ENCODE results near the gene ANKRD53. TPM values are rescaled to one million over a fixed set of nuclear protein-coding genes. Genes with fewer than 3 reads are reported as not detected.
"Not testable (repeated sequence)": the region's sequence is repeated elsewhere in the genome, so short reads cannot be mapped to it uniquely, and the experiment has no call there.

Gene ANKRD53
- total RNA-seq, 1 experiment from 2014 or later = not detected

GRCh38 chr2:71023553-71024243 is 45.3 kb downstream of the ANKRD53 start:
- H4K20me1 ChIP-seq (ENCODE audit: insufficient read depth); DNase-seq (ENCODE audit: low read depth, low spot score); BruUV-seq (replicated peaks); H2AFZ ChIP-seq (ENCODE audit: low read depth, low read length, poor library complexity, severe bottlenecking); H3K36me3 ChIP-seq (ENCODE audit: control insufficient read depth in 1 of 2, insufficient read depth in 2 of 2, low read length in 2 of 2); H3K4me3 ChIP-seq (replicated peaks in 1 of 2; ENCODE audit: low read depth in 1 of 2, low read length in 2 of 2); H3K9me2 ChIP-seq (ENCODE audit: insufficient read depth); H3K79me2 ChIP-seq (ENCODE audit: insufficient read depth, low read length); H3K27me3 ChIP-seq (ENCODE audit: insufficient read depth, low read length); H3K9ac ChIP-seq (ENCODE audit: low read length); intact Hi-C loops (cut with micrococcal nuclease); ATAC-seq; H3K27ac ChIP-seq (ENCODE audit: low read depth, low read length); POLR2A ChIA-PET; H3K9me3 ChIP-seq (ENCODE audit: control insufficient read depth in 1 of 2, insufficient read depth in 1 of 2, low read depth in 1 of 2, low read length in 2 of 2): not testable (repeated sequence)
- H3K4me1 ChIP-seq (ENCODE audit: control insufficient read depth in 1 of 2, insufficient read depth in 2 of 2, low read length in 2 of 2) = peaks cover 0 to 10% of the 10 kb centered on the region in 2 experiments; a peak in 2 of 4 replicates
- ChIA-PET CTCF (interaction anchor here (1.8 kb wide), 1 partner anchor 131 kb away, joined by 5 read pairs; no protein-coding TSS in a partner anchor), RAD21 (ENCODE audit: low non-redundant PET in 1 of 2, low total read pairs in 2 of 2, uncharacterized antibody in 2 of 2, unreplicated experiment in 2 of 2) (interaction anchor here in 1 of 2 experiments (0.6 to 1.2 kb wide), 2 partner anchors 131 to 308 kb away, joined by 5 read pairs; partner anchors contain the start of gene ZNF638)
- H3K4me2 ChIP-seq (ENCODE audit: low read length) = peak overlapping the region; percentile 41
- peak; percentile 66 for TF ChIP-seq RAD21 (IDR thresholded peaks at IDR 0.05; ENCODE audit: low read depth)
- 0 out of 2 replicates have a peak, but pooled peaks have one; percentile 8 for TF ChIP-seq JUND (IDR thresholded peaks at IDR 0.05)
- TF ChIP-seq CTCF (IDR thresholded peaks at IDR 0.05 in 2 of 3, conservative IDR thresholded peaks at IDR 0.05 in 1 of 3; ENCODE audit: borderline replicate concordance in 1 of 3, insufficient read depth in 1 of 3, low read depth in 2 of 3, low read length in 2 of 3) = peak; percentile 9 to 64 (median 13); a peak in 1 of 6 replicates

Other genes starting within 250 kb of the ANKRD53 start
- 0.15 TPM for gene ADD2, start 210.4 kb upstream of the ANKRD53 start, total RNA-seq (2021; ENCODE audit: unreplicated experiment)
- not detected for gene FIGLA, start 188.0 kb upstream of the ANKRD53 start, total RNA-seq (2021; ENCODE audit: unreplicated experiment)
- gene CLEC4F, start 158.0 kb upstream of the ANKRD53 start, total RNA-seq (2021; ENCODE audit: unreplicated experiment) = not detected
- gene CD207, start 142.8 kb upstream of the ANKRD53 start, total RNA-seq (2021; ENCODE audit: unreplicated experiment) = not detected
- 0.61 TPM for gene VAX2, start 78.1 kb upstream of the ANKRD53 start, total RNA-seq (2021; ENCODE audit: unreplicated experiment)
- 0.74 TPM for gene ATP6V1B1, start 42.7 kb upstream of the ANKRD53 start, total RNA-seq (2021; ENCODE audit: unreplicated experiment)
- gene TEX261, start 16.2 kb downstream of the ANKRD53 start, total RNA-seq (2021; ENCODE audit: unreplicated experiment) = 37.9 TPM
- 36.8 TPM for gene NAGK, start 90.0 kb downstream of the ANKRD53 start, total RNA-seq (2021; ENCODE audit: unreplicated experiment)
- 9.0 TPM for gene MCEE, start 151.6 kb downstream of the ANKRD53 start, total RNA-seq (2021; ENCODE audit: unreplicated experiment)
- gene MPHOSPH10, start 152.0 kb downstream of the ANKRD53 start, total RNA-seq (2021; ENCODE audit: unreplicated experiment) = 36.7 TPM
- gene PAIP2B, start 248.5 kb downstream of the ANKRD53 start, total RNA-seq (2021; ENCODE audit: unreplicated experiment) = 5.9 TPM

Measured in HCT116 (cell line).